Parathyroid adenoma (tissue), 2 donors: Measurements from ENCODE around the gene SLC2A9.

Source experiments
- H2AFZ ChIP-seq: fragments of 300-600 bp; sonication (generic); one replicate; pipeline ENCODE4 v1.7.0; 2017; ENCODE audit warnings: antibody characterized with exemption, mild to moderate bottlenecking
- H3K27ac ChIP-seq: fragments of 300-600 bp; sonication (generic); one replicate; pipeline ENCODE4 v1.7.0; 2017
- H3K27me3 ChIP-seq: fragments of 300-600 bp; sonication (generic); one replicate; pipeline ENCODE4 v1.7.0; 2017; ENCODE audit warnings: low read length; ENCODE audit not compliant: control insufficient read depth, insufficient read depth
- H3K36me3 ChIP-seq: fragments of 300-600 bp; sonication (generic); one replicate; pipeline ENCODE4 v1.7.0; 2017; ENCODE audit warnings: low read length; ENCODE audit not compliant: control insufficient read depth, insufficient read depth
- H3K4me1 ChIP-seq: fragments of 300-600 bp; sonication (generic); one replicate; pipeline ENCODE4 v1.7.0; 2017; ENCODE audit warnings: control low read depth
- H3K4me2 ChIP-seq: fragments of 300-600 bp; sonication (generic); one replicate; pipeline ENCODE4 v1.7.0; 2017; ENCODE audit warnings: low read length
- H3K4me3 ChIP-seq: fragments of 300-600 bp; sonication (generic); one replicate; pipeline ENCODE4 v1.7.0; 2017; ENCODE audit warnings: low read depth, low read length
- H3K79me2 ChIP-seq: fragments of 300-600 bp; sonication (generic); one replicate; pipeline ENCODE4 v1.7.0; 2017; ENCODE audit warnings: control low read depth
- H3K9ac ChIP-seq: fragments of 300-600 bp; sonication (generic); one replicate; pipeline ENCODE4 v1.7.0; 2017; ENCODE audit warnings: mild to moderate bottlenecking
- H3K9me3 ChIP-seq: fragments of 300-600 bp; sonication (generic); one replicate; pipeline ENCODE4 v1.7.0; 2017; ENCODE audit warnings: low read length; ENCODE audit not compliant: control insufficient read depth
- CTCF ChIP-seq: fragments of 300-600 bp; sonication (generic); IDR thresholded peaks from one replicate; pipeline ENCODE4 v1.7.0; 2017; ENCODE audit warnings: antibody characterized with exemption, mild to moderate bottlenecking
- donor health status: primary hyperparathyroidism.

SLC2A9 gene

GRCh38 chr4:9826551-9826950, 194.7 kb downstream of the SLC2A9 start:
- no peaks in the 10 kb centered on the region for H3K36me3 ChIP-seq

GRCh38 chr4:9825049-9825448, 196.2 kb downstream of the SLC2A9 start:
- Histone ChIP-seq H3K4me2 (no peak overlapping the region), H3K36me3 (no peaks in the 10 kb centered on the region), H3K79me2 (no peaks in the 10 kb centered on the region), H3K27me3 (no peaks in the 10 kb centered on the region), H3K27ac (no peak overlapping the region), H3K9me3 (no peaks in the 10 kb centered on the region), H3K4me1 (no peaks in the 10 kb centered on the region), H3K4me3 (no peak overlapping the region), H3K9ac (no peak overlapping the region), H2AFZ (no peak overlapping the region)
- no peak for TF ChIP-seq CTCF

More at GRCh38 chr4:9826551-9826950, 194.7 kb downstream of the SLC2A9 start:
- no peaks in the 10 kb centered on the region for H3K9me3 ChIP-seq
- no peak overlapping the region for H3K27ac ChIP-seq
- H3K27me3 ChIP-seq: no peaks in the 10 kb centered on the region
- H2AFZ ChIP-seq: no peak overlapping the region
- no peaks in the 10 kb centered on the region for H3K4me1 ChIP-seq
- no peak overlapping the region for H3K4me3 ChIP-seq
- H3K79me2 ChIP-seq: no peaks in the 10 kb centered on the region
- no peak overlapping the region for H3K4me2 ChIP-seq
- no peak for TF ChIP-seq CTCF
- no peak overlapping the region for H3K9ac ChIP-seq

- Histone ChIP-seq H3K4me2 (no peak overlapping the region), H3K9ac (no peak overlapping the region), H3K9me3 (no peaks in the 10 kb centered on the region), H3K27ac (no peak overlapping the region), H3K4me1 (no peaks in the 10 kb centered on the region), H2AFZ (no peak overlapping the region), H3K36me3 (no peaks in the 10 kb centered on the region), H3K4me3 (no peak overlapping the region), H3K27me3 (no peaks in the 10 kb centered on the region), H3K79me2 (no peaks in the 10 kb centered on the region)
- no peak for TF ChIP-seq CTCF
Observed at GRCh38 chr4:9820343-9820742, 201.0 kb downstream of the SLC2A9 start.

- Histone ChIP-seq H3K9ac (no peak overlapping the region), H3K79me2 (no peaks in the 10 kb centered on the region), H3K4me2 (no peak overlapping the region), H3K9me3 (no peaks in the 10 kb centered on the region), H2AFZ (no peak overlapping the region), H3K4me1 (no peaks in the 10 kb centered on the region), H3K36me3 (no peaks in the 10 kb centered on the region), H3K27me3 (no peaks in the 10 kb centered on the region), H3K27ac (no peak overlapping the region), H3K4me3 (no peak overlapping the region)
- TF ChIP-seq CTCF: no peak
Observed at GRCh38 chr4:9816285-9816684, 205.0 kb downstream of the SLC2A9 start.

- TF ChIP-seq CTCF: no peak
- H2AFZ ChIP-seq: no peak overlapping the region
- H3K9me3 ChIP-seq: no peaks in the 10 kb centered on the region
- H3K36me3 ChIP-seq: no peaks in the 10 kb centered on the region
- H3K79me2 ChIP-seq: no peaks in the 10 kb centered on the region
- no peaks in the 10 kb centered on the region for H3K27me3 ChIP-seq
- no peak overlapping the region for H3K9ac ChIP-seq
- no peaks in the 10 kb centered on the region for H3K4me1 ChIP-seq
- H3K27ac ChIP-seq: no peak overlapping the region
- no peak overlapping the region for H3K4me2 ChIP-seq
- no peak overlapping the region for H3K4me3 ChIP-seq
Observed at GRCh38 chr4:9812501-9813340, 208.6 kb downstream of the SLC2A9 start.
